UCSD-AML1 (cell line): ENCODE data around the gene ZNF276.
"Not testable (repeated sequence)": the region's sequence is repeated elsewhere in the genome, so short reads cannot be mapped to it uniquely, and the experiment has no call there.

Experiments used
- DNase-seq: peaks from one replicate; lab custom pipeline; 2025; ENCODE audit not compliant: unreplicated experiment; lab: John Stamatoyannopoulos, UW

The ZNF276 gene, protein sequence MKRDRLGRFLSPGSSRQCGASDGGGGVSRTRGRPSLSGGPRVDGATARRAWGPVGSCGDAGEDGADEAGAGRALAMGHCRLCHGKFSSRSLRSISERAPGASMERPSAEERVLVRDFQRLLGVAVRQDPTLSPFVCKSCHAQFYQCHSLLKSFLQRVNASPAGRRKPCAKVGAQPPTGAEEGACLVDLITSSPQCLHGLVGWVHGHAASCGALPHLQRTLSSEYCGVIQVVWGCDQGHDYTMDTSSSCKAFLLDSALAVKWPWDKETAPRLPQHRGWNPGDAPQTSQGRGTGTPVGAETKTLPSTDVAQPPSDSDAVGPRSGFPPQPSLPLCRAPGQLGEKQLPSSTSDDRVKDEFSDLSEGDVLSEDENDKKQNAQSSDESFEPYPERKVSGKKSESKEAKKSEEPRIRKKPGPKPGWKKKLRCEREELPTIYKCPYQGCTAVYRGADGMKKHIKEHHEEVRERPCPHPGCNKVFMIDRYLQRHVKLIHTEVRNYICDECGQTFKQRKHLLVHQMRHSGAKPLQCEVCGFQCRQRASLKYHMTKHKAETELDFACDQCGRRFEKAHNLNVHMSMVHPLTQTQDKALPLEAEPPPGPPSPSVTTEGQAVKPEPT

GRCh38 chr16:89720813-89721545 lies at the start of gene ZNF276, which contains the start of gene VPS9D1:
TSS of gene ZNF276 (plus strand) at chr16:89721537. CDS start at chr16:89721641, 104 bp downstream.
TSS of gene VPS9D1 (minus strand) at chr16:89720898. CDS start at chr16:89720861, 37 bp downstream.
- DNase-seq = peak; percentile 90

GRCh38 chr16:89671565-89671964 lies 49.8 kb upstream of the ZNF276 start:
- not testable (repeated sequence) for DNase-seq

DNA sequence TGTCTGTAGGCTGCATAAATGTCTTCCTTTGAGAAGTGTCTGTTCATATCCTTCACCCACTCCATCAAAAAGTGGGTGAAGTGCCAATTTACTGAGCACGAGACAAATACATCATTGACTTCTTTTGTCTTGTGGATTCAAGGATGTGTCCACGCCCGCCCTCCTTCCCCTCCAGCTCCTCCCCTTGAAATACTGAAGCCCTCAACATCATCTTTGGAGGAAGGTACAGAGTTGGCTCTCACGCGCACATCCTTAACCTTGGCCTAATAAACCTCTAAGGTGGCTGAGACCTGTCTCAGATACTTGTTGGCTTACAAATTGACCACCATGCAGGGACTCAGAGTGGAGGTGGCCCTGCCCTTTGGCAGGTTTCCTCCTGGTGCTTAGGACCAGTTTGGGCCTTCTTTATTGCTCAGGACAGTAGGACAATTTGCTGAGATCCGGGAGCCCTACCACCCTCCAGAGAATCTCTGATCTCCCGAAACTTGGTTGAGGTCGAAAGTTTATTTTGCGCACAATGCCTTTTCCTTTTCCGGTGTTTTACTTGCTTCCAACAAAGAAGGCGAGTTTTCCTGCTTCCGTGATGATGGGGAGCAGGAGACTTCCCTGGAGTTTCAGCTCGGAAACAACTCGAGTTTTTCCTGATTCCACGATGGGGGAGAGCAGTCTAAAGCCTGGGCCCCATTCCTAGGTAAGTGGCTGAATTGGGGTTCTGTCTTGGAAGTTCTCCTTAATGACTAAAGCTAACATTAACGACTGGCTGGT lies 49.0 kb upstream of the ZNF276 start:
- no peak for DNase-seq

DNA sequence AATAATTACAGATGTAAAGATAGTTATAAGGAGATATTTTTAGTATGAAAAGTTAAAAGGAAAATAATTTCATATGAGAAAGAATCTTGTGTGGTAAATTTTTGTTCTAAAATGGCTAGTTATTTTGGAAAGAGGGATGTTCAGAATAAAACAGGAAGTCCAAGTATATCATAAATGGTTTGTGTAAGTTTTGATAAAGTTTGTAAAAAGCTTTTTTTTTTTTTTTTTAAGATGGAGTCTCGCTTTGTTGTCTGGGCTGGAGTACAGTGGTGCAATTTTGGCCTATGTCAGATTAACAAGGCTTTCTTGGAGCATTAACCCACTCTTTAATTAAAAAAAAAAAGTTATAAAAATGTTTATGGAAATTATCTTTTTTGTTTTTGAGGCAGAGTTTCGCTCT lies 43.1 kb upstream of the ZNF276 start:
- DNase-seq = no peak

DNA sequence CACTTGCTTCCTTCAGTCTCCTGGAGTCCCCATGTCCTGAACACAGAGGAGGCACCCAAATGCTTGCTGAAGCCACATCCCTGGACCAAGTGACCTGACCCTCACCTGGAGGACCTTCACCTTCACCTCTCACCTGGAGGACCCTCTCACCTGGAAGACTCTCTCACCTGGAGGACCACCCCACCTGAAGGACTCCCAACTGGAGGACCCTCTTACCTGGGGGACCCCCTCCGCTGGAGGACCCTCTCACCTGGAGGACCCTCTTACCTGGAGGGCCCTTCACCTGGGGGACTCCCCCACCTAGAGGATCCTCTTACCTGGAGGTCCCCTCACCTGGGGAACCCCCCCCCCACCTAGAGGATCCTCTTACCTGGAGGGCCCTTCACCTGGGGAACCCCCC lies 35.4 kb upstream of the ZNF276 start:
- no peak for DNase-seq

DNA sequence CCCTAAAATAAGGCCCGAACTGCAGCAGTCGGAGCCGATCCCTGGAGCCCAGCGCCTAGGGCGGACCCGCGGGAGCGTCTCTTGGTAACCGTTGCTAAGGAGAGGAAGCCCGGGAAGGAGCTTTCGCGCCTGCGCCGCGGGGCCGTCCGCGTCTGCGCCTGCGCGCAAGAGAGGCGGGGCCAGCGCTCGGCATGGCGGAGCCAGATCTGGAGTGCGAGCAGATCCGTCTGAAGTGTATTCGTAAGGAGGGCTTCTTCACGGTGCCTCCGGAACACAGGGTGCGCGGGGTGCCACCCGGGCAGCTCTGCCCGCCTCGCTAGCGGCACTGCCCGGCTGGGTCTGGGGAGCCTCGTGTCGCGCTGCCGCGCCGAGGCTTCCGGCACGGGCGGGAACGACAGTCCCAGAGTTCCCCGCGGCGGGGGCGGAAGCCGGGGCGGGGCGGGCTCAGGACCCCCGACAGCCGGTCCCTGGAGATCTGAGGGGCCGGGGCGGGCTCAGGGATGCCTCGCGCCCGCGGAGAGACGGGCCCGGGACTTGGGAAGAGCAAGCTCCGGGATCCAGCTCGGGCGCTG lies 34.7 kb upstream of the ZNF276 start, which contains the start of gene CDK10:
CDK10 (plus strand) TSS at position 170 of the 572 bp plus-strand sequence; CDS start at position 192, 22 bp downstream.
- peak; percentile 92 for DNase-seq

GRCh38 chr16:89687092-89687940 lies 34.0 kb upstream of the ZNF276 start:
- no peak for DNase-seq

GRCh38 chr16:89688395-89688794 lies 32.9 kb upstream of the ZNF276 start:
- no peak for DNase-seq

DNA sequence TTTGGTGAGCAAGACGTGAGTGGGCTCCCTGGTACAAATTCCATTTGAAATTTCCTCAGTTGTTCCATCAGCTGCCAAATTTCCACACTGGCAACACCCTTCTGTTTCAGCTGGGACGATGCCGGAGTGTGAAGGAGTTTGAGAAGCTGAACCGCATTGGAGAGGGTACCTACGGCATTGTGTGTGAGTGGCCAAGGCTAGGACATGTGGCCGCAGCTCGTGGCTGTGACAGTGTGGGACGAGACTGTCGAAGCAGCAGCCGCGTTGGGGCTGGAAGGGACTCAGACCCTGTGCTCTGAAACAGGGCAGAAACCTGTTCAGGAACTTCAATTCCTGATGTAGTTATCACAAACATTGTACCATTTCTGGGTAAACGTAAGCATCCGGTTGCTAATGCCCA lies 32.2 kb upstream of the ZNF276 start:
- no peak for DNase-seq

DNA sequence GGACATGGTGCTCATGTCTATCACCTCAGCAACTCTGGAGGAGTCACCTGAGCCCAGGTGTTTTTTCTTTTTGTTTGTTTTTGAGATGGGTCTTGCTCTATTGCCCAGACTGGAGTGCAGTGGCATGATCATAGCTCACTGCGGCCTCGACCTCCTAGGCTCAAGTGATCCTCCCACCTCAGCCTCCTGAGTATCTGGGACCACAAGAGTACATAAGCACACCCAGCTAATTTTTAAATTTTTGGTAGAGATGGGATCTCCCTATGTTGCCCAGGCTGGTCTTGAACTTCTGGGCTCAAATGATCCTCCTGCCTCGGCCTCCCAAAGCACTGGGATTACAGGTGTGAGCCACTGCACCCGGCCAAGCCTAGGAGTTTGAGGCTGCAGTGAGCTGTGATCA lies 31.7 kb upstream of the ZNF276 start:
- not testable (repeated sequence) for DNase-seq

DNA sequence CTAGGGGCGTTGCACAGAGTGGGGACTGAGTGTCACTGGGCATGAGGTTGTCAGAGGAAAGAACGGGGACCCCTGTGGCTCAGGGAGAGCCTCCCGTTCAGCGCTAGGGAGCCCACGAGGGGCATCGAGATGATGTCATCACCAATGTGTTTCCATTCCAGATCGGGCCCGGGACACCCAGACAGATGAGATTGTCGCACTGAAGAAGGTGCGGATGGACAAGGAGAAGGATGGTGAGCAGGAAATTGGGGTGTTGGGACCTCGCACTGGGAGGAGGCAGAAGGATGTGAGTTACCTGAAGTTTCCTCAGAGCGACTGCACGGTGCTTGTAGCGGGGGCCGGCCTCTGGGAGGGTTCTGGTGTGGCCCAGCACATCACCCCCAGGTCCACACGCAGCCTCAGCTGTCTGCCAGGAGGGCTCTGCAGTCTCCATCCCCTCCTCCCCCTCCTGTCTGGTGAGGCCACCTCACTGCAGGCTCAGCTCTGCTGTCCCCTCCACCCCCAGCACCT lies 30.9 kb upstream of the ZNF276 start:
- no peak for DNase-seq

- DNase-seq = no peak
These were observed 29.9 kb upstream of the ZNF276 start for GRCh38 chr16:89691231-89691985.

DNA sequence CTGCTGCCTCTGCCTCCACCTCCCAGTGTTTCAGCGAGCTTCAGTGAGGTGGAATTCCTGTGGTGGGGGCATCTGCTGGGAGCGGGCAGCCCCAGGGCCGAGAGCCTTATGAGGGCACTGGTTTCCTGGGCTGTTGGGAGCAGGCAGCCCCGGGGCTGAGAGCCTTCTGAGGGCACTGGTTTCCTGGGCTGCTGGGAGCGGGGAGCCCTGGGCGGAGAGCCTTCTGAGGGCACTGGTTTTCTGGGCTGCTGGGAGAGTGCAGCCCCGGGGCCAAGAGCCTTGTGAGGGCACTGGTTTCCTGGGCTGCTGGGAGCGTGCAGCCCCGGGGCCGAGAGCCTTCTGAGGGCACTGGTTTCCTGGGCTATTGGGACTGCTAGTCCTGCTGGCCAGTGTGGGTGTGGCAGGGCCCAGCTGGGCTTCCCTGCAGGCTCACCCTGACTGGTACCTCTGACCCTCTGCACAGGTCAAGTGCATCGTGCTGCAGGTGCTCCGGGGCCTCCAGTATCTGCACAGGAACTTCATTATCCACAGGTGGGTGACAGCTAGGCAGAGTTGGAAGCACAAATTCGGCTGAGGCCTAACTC lies 29.3 kb upstream of the ZNF276 start:
- DNase-seq = no peak

DNA sequence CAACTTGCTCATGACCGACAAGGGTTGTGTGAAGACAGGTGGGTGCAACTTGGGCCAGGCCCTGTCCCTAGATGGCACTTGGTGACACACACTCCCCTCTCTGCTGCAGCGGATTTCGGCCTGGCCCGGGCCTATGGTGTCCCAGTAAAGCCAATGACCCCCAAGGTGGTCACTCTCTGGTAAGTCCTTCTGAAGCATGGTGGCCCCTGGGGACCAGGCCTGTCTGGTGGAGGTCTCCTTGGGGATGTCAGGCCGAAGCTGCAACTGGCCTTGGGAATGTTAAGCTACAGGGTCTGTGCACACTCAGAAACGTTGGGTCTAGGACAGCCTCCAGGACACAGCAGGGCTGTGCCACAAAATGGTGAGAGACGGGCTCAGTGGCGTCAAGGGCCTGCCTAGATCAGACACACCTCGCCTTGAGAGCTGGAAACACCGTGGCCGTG lies 28.0 kb upstream of the ZNF276 start:
- DNase-seq = no peak

GRCh38 chr16:89693931-89694783 lies 27.2 kb upstream of the ZNF276 start:
- no peak for DNase-seq

DNA sequence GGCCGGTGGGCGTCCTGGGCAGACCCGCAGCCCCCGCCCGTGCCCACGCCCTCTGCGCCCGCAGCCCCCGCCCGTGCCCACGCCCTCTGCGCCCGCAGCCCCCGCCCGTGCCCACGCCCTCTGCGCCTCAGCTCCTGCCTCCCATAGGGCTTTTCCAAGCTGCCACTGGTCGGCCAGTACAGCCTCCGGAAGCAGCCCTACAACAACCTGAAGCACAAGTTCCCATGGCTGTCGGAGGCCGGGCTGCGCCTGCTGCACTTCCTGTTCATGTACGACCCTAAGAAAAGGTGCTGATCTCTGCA lies 26.6 kb upstream of the ZNF276 start:
- DNase-seq = not testable (repeated sequence)

DNA sequence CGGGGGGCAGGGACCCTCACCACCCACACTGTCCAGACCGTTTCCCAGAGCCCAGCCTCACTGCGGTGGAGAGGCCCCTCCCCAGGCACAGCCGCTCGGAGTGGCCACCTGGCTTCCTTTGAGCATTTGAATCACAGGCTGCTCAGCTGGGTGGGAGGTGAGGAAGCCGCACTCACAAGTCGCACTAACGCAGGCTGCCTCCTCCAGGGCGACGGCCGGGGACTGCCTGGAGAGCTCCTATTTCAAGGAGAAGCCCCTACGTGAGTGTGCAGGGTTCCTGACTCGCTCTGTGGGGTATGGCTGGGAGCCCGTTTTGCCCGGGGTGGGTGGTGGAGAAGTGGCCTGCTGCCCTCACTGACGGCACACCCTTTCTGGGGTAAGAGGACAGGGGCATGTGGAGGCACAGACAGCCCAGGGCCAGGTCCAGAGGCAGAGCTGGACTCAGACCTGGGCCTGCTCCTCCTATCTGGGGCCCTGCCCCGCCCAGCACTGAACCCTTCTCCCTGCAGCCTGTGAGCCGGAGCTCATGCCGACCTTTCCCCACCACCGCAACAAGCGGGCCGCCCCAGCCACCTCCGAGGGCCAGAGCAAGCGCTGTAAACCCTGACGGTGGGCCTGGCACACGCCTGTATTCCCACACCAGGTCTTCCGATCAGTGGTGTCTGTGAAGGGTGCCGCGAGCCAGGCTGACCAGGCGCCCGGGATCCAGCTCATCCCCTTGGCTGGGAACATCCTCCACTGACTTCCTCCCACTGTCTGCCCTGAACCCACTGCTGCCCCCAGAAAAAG lies 26.1 kb upstream of the ZNF276 start:
- no peak for DNase-seq
